GM04503 (cell line): ENCODE results near the gene ADGRB3.
"Not testable (repeated sequence)": the region's sequence is repeated elsewhere in the genome, so short reads cannot be mapped to it uniquely, and the experiment has no call there.

Experiments
- DNase-seq: peaks from one replicate; pipeline ENCODE4 v3.0.0-alpha.2; 2012; ENCODE audit warnings: low read depth

The ADGRB3 gene

GRCh38 chr6:68826501-68826900, 191.4 kb downstream of the ADGRB3 start:
- no peak for DNase-seq

GRCh38 chr6:68834551-68834950, 199.5 kb downstream of the ADGRB3 start:
- no peak for DNase-seq

GRCh38 chr6:68838571-68838970, 203.5 kb downstream of the ADGRB3 start:
- DNase-seq: no peak

- no peak for DNase-seq
Observed at GRCh38 chr6:68852791-68853190, 217.7 kb downstream of the ADGRB3 start.

GRCh38 chr6:68859233-68859632, 224.2 kb downstream of the ADGRB3 start:
- no peak for DNase-seq

GRCh38 chr6:68868646-68869045, 233.6 kb downstream of the ADGRB3 start:
- no peak for DNase-seq

- no peak for DNase-seq
Observed at GRCh38 chr6:68873236-68873635, 238.2 kb downstream of the ADGRB3 start.

- DNase-seq: no peak
Observed at GRCh38 chr6:68874747-68875146, 239.7 kb downstream of the ADGRB3 start.

GRCh38 chr6:68875403-68875802, 240.3 kb downstream of the ADGRB3 start:
- no peak for DNase-seq

- no peak for DNase-seq
Observed at GRCh38 chr6:68876792-68877493, 241.9 kb downstream of the ADGRB3 start.

- no peak for DNase-seq
Observed at GRCh38 chr6:68880050-68880813, 245.2 kb downstream of the ADGRB3 start.

GRCh38 chr6:68883325-68883724, 248.2 kb downstream of the ADGRB3 start:
- not testable (repeated sequence) for DNase-seq

- no peak for DNase-seq
Observed at GRCh38 chr6:68891419-68891818, 256.3 kb downstream of the ADGRB3 start.

GRCh38 chr6:68892452-68892851, 257.4 kb downstream of the ADGRB3 start:
- no peak for DNase-seq

- DNase-seq: no peak
Observed at GRCh38 chr6:68895929-68896328, 260.8 kb downstream of the ADGRB3 start.

GRCh38 chr6:68901044-68901443, 266.0 kb downstream of the ADGRB3 start:
- no peak for DNase-seq

GRCh38 chr6:68911334-68911733, 276.3 kb downstream of the ADGRB3 start:
- no peak for DNase-seq

GRCh38 chr6:68911811-68912210, 276.7 kb downstream of the ADGRB3 start:
- no peak for DNase-seq

- DNase-seq: not testable (repeated sequence)
Observed at GRCh38 chr6:68912805-68913204, 277.7 kb downstream of the ADGRB3 start.

GRCh38 chr6:68915586-68915985, 280.5 kb downstream of the ADGRB3 start:
- no peak for DNase-seq

- DNase-seq: no peak
Observed at GRCh38 chr6:68919537-68919936, 284.5 kb downstream of the ADGRB3 start.

GRCh38 chr6:68941345-68941744, 306.3 kb downstream of the ADGRB3 start:
- DNase-seq: no peak

GRCh38 chr6:68947721-68948120, 312.6 kb downstream of the ADGRB3 start:
- DNase-seq: no peak

GRCh38 chr6:68951270-68951669, 316.2 kb downstream of the ADGRB3 start:
- DNase-seq: no peak
